Stomach (tissue), 4 donors: ENCODE data around the gene ELAVL2.

Experiments used
- EP300 ChIP-seq: sonication (generic); formaldehyde crosslinking; IDR thresholded peaks from one replicate; pipeline ENCODE4 v1.6.1; 2017; ENCODE audit warnings: antibody characterized with exemption
- POLR2A ChIP-seq, 4 donors: fragments of 450-650 bp; IDR thresholded peaks; one replicate each; pipeline ENCODE4 v1.6.1; 2016; ENCODE audit warnings: antibody characterized with exemption in 4 of 4, control low read depth in 2 of 4, mild to moderate bottlenecking in 1 of 4, moderate library complexity in 1 of 4
- POLR2AphosphoS5 ChIP-seq, 3 donors: sonication (generic); formaldehyde crosslinking; IDR thresholded peaks; one replicate each; pipeline ENCODE4 v1.6.1; 2016; ENCODE audit warnings: antibody characterized with exemption in 3 of 3
- TF ChIP-seq, protein P1 (sequence below), 7 experiments: fragments of 450-650 bp in 4 of 7; fragments of 200-600 bp in 3 of 7; sonication (generic) in 3 of 7; IDR thresholded peaks; one replicate each; pipeline ENCODE4 v1.5.1; 2016 to 2019; ENCODE audit warnings: antibody characterized with exemption in 7 of 7, control low read depth in 2 of 7, mild to moderate bottlenecking in 1 of 7

DNA sequence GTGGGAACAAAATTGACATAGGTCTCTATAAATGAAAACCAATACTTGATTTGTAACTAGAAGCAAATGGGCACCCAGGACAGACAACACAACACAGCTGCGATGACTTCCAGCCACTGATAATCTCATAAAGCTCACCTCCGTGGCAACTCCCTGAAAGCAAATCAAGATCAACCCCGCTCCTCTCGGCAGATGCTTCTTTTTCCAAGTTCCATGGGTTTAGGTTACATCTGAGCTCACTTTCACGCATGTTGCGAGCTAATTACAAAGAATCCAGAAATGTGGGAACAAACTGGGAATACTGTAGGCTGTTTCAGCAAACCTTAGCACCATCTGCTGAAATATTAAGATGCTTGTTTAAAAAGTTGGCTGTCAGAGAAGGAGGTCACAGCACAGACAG is 153.9 kb downstream of the ELAVL2 start:
- TF ChIP-seq, protein P1, sequence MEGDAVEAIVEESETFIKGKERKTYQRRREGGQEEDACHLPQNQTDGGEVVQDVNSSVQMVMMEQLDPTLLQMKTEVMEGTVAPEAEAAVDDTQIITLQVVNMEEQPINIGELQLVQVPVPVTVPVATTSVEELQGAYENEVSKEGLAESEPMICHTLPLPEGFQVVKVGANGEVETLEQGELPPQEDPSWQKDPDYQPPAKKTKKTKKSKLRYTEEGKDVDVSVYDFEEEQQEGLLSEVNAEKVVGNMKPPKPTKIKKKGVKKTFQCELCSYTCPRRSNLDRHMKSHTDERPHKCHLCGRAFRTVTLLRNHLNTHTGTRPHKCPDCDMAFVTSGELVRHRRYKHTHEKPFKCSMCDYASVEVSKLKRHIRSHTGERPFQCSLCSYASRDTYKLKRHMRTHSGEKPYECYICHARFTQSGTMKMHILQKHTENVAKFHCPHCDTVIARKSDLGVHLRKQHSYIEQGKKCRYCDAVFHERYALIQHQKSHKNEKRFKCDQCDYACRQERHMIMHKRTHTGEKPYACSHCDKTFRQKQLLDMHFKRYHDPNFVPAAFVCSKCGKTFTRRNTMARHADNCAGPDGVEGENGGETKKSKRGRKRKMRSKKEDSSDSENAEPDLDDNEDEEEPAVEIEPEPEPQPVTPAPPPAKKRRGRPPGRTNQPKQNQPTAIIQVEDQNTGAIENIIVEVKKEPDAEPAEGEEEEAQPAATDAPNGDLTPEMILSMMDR (IDR thresholded peaks at IDR 0.05): no peak
- TF ChIP-seq POLR2A (IDR thresholded peaks at IDR 0.05) (no peak), EP300 (no peak), POLR2AphosphoS5 (IDR thresholded peaks at IDR 0.05) (no peak)
